GM21528 (cell line): Measurements from ENCODE around the gene GNG10.
"Not testable (repeated sequence)": the region's sequence is repeated elsewhere in the genome, so short reads cannot be mapped to it uniquely, and the experiment has no call there.

Experiments used
- ATAC-seq: cut with Tn5 transposase; IDR thresholded peaks from one replicate; pipeline ENCODE4 v1.9.1; 2021; ENCODE audit warnings: mild to moderate bottlenecking, moderate library complexity; ENCODE audit not compliant: unreplicated experiment, low FRiP score

GNG10 gene

DNA sequence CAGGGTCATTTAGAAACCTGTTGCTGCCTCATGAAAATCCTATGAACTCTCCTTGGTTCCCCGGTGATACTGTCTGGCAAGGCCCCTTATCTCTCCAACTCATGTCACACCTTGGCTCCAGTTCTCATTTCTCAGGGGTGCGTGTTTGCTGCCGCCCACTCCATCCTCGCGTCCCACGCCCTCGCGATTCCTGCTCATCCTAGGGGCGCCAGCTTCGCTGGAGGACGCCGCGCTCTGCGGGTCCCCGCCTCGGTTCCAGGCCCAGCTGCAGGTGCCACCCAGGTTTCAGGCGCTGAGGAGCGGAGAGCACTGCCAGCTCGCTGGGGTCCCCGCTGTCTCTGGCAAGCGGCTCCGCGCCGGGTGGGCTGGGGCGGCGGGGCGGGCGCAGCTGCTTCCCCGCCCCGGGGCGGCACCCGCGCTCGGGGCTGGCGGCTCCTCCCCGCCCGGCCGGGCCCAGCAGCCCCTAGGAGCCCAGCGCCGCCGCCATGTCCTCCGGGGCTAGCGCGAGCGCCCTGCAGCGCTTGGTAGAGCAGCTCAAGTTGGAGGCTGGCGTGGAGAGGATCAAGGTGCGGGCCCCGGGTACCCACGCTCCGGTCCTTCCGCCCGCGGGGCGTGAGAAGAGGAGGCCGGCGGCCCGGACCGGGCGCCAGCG lies at the start of gene GNG10:
TSS of gene GNG10 (plus strand) at position 456 of the 652 bp plus-strand sequence. CDS start at position 486, 30 bp downstream.
- peak; percentile 92 for ATAC-seq

DNA sequence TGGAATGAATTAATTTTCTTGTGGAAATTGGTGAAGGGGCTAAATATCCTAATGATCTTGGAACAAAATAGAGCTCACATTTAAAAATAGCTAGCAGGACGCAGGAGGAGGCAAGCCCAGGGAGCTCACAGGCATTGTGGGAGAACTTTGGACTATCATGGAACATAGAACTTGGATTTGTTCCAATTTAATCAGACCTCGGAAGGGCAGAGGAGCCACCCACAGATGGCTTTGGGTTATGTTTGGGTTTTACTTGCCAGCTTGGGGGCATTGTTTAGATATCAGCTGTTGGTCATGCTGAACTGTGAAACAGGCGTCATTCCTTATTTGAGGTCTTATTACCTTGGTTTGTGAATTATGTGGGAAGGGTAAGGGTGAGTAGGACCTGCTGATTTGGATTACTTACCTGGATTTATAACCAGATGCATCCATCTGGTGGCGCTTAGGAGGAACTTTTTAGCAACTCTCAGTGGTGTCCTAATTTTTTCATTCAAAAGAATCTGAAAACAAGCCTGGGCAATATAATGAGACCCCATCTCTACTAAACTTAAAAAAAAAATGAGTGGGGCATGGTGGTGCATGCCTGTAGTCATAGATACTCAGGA lies 47.9 kb upstream of the GNG10 start:
- no peak for ATAC-seq

DNA sequence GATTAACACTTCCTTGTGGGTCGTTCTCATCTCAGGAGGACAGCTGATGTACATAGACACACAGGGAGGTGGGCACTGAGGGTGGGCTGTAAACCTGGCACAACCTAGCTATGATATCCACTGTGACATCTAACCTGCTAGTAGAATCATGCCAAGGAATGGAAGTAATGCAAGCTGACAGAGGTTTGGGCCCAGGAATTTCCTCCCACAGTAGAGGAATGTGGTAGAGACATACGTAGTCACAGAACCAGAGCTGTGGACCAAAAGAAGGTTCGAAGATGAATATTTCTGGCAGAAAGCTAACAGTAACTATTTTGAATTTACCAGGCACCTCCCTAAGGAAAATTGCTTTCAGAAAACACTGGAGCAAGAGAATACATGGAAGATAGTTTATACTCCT lies 45.5 kb upstream of the GNG10 start:
- no peak for ATAC-seq

DNA sequence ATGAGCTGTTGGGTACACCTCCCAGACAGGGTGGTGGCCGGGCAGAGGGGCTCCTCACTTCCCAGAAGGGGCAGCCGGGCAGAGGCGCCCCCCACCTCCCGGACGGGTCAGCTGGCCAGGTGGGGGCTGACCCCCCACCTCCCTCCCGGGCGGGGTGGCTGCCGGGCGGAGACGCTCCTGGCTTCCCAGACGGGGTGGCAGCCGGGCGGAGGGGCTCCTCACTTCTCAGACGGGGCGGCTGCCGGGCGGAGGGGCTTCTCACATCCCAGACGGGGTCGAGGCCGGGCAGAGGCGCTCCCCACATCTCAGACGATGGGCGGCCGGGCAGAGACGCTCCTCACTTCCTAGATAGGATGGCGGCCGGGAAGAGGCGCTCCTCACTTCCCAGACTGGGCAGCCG lies 44.1 kb upstream of the GNG10 start:
- not testable (repeated sequence) for ATAC-seq

DNA sequence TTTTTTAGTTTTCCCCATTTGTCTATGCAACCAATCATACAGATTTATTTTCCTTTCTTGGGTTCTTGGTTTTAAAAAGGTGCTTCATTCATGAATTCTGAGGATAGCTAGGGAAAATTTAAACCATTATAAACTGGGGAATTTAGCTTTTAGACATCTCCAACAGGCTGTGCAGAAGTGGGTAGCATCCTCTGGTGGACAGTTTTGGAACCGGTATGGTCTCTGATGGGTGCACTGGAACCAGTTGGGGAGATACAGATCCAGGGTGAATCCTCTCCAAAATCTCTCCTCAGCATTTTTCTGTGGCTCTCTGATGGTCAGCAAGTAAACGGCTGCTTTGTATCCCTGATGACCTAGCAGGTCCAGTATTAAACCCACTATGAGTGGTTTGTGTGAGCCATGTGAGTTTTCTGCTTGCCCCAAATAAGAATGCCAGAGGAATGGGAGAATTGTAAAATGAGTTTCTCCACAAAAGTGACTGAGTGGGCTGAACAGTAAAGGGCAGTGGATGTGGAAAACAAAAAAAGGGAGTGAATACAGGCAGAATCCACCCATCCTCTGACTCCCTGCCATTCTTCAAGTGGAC lies 39.4 kb upstream of the GNG10 start:
- no peak for ATAC-seq

- no peak for ATAC-seq
Measured at GRCh38 chr9:111622626-111623025, 38.8 kb upstream of the GNG10 start.

DNA sequence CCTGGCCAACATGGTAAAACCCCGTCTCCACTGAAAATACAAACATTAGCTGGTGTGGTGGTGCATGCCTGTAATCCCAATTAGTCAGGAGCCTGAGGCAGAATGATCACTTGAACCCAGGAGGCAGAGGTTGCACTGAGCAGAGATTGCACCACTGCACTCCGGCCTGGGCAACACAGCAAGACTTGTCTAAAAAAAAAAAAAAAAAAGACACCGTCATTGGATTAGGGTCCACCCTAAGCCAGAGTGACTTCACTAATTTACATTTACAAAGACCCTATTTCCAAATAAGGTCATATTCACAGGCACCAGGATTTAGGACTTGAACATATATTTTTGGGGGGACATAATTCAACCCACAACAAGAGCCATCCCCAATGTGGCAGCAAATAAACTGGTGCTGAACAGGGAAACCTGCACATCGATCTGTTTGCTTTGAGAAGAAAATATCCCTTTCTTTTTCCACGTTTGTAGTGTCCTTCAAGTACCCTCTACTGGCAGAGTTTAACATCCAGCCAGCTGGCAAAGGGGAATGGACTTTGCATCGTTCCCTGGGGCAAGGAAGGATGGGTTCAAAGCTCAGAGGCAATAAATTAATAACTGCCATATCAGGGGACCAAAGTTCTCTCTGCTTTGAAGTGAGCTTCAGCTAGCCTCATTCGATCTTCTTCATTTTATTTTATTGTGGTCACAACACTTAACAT lies 34.0 kb upstream of the GNG10 start:
- ATAC-seq, result no peak

GRCh38 chr9:111628411-111628810 lies 33.0 kb upstream of the GNG10 start:
- no peak for ATAC-seq

GRCh38 chr9:111630182-111630963 lies 31.0 kb upstream of the GNG10 start:
- peak; percentile 40 for ATAC-seq

- no peak for ATAC-seq
Measured at GRCh38 chr9:111630964-111631213, 30.5 kb upstream of the GNG10 start.

DNA sequence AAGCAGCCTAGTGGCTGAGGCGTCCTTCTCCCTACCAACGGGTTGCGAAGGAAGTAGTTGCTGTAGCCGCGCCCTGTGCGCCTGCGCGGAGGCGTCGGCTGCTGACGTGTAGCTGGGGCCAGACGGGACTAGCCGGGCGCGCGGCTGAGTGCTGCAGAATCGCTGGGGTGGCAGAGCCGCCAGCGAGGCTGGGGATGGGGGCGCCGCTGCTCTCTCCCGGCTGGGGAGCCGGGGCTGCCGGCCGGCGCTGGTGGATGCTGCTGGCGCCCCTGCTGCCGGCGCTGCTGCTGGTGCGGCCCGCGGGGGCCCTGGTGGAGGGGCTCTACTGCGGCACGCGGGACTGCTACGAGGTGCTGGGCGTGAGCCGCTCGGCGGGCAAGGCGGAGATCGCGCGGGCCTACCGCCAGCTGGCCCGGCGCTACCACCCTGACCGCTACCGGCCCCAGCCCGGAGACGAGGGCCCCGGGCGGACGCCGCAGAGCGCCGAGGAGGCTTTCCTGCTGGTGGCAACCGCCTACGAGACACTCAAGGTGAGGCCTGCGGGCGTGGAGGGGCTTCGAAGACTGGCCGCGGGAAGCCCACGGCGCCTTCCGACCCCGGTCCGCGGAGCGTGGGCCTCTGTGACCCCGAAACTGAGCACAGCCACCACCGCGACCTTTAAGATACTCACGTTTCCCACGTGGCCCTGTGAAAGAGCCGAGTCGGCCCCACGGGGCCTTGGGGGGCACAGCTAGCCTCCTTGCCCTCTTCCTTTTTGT lies 30.0 kb upstream of the GNG10 start, which contains the start of gene DNAJC25:
TSS of gene DNAJC25 (plus strand) at position 121 of the 758 bp plus-strand sequence. CDS start at position 195, 74 bp downstream.
- ATAC-seq, result peak; percentile 97

GRCh38 chr9:111632060-111632459 lies 29.3 kb upstream of the GNG10 start:
- no peak for ATAC-seq

DNA sequence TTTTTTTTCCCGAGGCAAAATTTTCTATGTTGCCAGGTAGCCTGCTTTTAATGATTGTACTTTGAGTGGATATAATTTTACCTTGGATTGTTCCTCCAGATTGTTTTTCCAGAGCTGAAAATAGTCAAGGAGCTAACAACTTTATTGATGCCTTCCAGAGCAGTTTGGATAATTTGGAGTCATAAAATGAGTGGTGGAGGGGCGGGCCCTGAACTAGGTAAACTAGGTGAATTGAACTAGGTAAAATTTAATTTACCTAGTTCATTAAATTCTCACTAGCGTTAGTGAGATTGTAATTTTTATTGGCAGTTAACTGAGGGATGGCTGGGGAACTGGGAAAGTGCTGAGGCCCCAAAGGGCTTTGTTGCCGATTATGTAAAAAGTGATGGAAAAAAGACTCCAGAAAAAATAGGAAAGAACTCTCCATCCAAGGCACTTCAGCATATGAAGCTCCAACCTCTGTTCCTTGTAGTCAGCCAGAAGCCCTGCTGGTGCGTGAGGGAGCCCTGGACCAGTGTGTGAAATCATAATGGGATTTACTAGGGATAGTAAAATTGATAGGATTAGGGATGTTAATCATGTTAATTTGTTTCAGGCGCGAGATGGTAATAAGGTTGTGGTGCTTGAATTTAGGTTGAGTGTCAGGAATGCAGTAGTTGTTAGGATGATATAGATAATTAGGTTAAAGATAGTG lies 28.6 kb upstream of the GNG10 start:
- ATAC-seq, result no peak

DNA sequence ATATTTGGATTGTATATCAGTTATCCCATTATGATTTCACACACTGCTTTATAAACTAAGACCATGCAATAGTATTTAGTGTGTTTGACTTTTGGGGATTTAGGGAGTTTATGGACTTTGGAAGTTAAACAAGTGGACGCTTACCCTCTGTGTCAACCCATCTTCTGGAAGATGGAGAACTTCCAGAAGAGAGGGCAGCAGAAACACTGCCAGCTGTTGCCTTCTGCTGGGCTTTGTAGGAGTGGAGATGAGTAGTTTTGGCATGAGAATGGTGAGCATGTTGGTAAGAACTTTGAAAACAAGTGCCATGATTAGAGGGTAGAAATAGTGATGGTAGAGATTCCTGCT lies 28.0 kb upstream of the GNG10 start:
- no peak for ATAC-seq

- no peak for ATAC-seq
Measured at GRCh38 chr9:111634860-111635259, 26.5 kb upstream of the GNG10 start.

DNA sequence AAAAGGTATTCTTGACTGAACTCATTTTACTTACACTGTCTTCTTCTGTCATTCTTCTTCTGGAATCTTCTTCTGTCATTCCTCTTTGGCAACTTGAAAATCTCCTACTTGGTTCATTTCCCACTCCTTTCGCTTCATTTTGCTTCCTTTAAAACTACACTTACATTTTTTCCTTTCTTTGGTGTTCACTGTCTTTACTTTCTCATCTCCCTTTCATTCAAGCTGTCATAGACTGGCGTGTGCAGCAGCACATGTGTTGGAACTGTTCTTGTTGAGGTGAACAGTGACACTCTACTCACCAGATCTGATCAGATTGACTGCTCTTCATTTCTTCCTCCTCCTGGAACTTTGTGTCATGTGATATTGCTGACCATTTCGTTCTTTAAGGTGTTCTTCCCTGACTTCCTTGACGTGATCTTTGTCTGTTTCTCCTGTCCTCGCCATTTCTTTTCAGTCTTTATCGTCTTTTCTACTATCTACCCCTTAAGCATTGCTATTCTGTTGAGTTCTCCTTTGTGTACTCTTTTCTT lies 23.9 kb upstream of the GNG10 start:
- ATAC-seq, result no peak

DNA sequence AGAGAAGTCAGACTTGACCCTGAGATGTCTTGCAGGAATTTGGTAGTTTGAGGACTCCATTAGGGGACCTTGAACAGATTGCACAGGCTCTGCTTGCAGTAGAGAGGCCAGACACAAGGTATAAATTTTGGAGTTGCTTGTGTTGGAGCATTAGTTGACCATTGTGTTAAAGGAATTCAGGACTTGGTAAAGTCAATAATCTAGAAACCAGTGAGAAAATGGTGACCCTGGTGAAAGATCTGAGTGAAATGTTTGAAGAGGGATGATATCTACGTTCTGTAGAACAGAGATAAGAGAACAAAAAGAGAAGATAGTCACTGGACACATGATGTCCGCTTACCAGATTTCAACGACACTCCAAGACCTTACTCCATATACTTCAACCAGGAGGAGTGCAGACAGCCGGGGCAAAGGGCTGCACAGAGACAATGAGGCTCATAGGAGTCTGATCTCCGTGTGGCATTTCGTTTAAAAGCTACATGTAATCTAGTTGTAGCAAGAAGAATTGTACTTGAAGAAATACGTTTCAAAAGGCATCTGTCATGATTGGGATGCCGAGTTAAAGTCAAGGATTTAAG lies 17.1 kb upstream of the GNG10 start:
- no peak for ATAC-seq

- no peak for ATAC-seq
Measured at GRCh38 chr9:111645806-111646205, 15.6 kb upstream of the GNG10 start.

DNA sequence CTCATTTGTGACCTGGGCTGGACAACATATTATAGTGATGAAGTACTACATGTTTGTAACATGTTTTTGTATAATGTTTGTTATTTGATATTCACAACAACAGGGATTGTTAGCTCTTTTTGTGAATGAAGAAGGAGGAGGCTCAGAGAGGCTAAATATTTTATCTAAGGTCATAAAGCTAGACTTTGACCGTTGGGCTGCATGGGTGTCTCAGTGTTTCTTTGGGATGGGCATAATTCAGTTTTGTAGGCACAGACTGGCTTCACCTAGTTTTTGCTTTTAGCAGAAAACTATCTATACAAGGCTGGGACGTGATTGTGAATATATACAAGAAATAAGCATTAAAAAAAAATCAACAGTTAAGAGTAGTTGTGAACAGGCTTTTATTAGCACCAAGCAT lies 15.0 kb upstream of the GNG10 start:
- no peak for ATAC-seq
